Occipital lobe (tissue), 2 donors: ENCODE measurements around the gene FCMR. TPM values are rescaled to one million over a fixed set of nuclear protein-coding genes. Genes with fewer than 3 reads are reported as not detected.
"Not testable (repeated sequence)": the region's sequence is repeated elsewhere in the genome, so short reads cannot be mapped to it uniquely, and the experiment has no call there.

ENCODE experiments used
- DNase-seq: peaks from one replicate; lab custom pipeline; 2025; lab: John Stamatoyannopoulos, UW
- total RNA-seq: library from RNA; depleted of rRNA; stranded (reverse); fragments of >200 nt; gene quantifications from one replicate; pipeline ENCODE4 v1.2.3, GENCODE V29; 2014

Gene FCMR
- total RNA-seq, 1 donor from 2014 or later: 0.47 TPM

DNA sequence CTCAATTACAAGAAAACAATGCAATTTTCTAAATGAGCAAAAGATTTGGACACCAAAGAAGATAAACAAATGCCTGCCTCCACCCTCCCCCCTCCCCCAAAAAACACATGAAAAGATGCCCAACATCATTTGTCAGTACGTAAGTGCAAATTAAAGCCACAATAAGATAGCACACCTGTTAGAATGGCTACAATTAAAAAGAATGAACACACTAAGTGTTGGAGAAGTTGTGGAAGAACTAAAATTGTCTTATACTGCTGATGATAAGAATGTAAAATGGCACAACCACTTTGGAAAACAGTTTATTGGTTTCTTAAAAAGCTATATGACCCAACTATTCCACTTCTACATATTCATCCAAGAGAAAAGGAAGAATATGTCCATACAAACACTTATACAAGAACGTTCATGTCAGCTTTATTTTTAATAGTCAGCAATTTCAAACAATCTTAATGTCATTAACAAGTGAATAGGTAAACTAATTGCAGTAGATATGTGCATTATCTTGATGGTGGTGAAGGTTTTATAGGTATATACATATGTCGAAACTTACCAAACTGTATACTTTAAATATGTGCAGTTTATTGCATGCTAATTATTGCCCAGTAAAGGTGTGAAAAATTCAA is 45.9 kb downstream of the FCMR start:
- DNase-seq: no peak

GRCh38 chr1:206873603-206874188 is 48.0 kb downstream of the FCMR start:
- DNase-seq: no peak

DNA sequence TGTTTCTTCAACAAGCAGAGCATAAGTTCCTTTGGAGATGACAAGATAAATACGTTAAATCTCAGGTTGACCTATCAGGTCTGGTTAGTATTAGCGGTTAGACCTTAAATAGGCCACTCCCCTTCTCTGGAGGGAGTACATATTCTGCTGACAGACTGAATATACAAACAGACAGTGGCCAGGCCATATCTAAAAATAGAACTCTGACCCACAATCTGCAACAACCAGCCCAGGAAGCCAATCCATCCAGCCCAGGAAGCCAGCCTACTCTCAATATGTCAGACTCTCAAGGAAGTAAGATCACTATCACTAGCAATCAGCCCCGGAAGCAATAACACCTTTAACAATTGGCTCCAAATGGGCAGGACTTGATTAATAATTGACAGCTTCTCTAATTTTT is 49.6 kb downstream of the FCMR start:
- DNase-seq: no peak

DNA sequence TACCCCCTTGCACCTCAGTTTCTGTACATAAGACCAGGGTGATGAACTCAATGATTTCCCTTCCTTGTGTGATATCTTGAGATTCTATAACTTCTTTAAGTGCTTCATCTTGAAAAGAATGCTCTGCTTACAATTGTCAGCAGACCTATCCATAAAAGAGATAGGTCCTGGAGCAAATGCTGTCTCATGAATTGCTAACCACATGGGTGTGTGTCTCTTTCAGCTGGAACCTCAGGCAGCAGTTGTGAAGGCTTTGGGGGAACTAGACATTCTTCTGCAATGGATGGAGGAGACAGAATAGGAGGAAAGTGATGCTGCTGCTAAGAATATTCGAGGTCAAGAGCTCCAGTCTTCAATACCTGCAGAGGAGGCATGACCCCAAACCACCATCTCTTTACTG is 53.5 kb downstream of the FCMR start:
- DNase-seq: no peak

- no peak for DNase-seq
These were observed 54.0 kb downstream of the FCMR start for GRCh38 chr1:206867716-206868115.

DNA sequence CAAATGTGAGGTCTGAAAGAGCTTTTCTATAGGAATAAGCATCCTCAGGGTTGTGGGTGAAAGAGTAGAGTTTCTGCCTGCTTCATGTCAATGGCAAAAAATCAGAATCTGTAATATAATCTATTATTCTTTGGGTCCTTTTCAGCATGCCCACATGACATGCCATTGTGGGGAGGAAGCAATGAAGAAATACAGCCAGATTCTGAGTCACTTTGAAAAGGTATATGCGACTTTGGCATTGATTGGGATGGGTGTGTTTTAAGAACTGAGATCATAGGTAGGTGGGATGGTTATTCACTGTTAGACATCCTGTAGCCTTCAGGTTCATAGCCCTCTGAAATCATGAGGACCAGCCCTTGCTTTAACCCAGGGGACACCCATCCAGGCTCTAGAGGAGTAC is 54.5 kb downstream of the FCMR start:
- no peak for DNase-seq

GRCh38 chr1:206866062-206866461 is 55.7 kb downstream of the FCMR start:
- no peak for DNase-seq

DNA sequence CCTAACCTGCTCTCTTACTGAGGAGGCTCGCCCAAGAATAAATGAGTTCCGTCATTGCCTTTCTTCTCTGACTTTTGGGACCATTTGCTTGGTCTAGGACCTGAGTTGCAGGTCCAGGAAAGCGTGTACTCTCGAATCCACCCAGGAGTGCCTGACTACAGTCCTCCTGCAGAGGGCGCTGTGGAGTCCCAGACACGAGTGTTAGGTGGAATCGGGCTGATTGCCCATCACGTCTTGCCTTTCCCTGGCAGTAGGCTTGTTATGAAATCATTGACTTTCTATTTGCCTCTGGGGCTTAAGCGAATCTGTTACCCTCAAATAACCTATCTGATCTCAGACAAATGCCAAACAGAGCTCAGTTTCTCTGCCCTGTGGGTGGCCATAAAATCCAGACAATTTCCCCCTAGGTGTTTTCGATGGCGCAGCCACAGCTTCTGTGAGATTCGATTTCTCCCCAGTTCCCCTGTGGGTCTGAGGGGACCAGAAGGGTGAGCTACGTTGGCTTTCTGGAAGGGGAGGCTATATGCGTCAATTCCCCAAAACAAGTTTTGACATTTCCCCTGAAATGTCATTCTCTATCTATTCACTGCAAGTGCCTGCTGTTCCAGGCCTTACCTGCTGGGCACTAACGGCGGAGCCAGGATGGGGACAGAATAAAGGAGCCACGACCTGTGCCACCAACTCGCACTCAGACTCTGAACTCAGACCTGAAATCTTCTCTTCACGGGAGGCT is 56.6 kb downstream of the FCMR start, which contains the start of gene IL20:
TSS of gene IL20 (plus strand) at position 685 of the 733 bp plus-strand sequence. CDS start 230 bp downstream, outside the sequence.
- DNase-seq: no peak

DNA sequence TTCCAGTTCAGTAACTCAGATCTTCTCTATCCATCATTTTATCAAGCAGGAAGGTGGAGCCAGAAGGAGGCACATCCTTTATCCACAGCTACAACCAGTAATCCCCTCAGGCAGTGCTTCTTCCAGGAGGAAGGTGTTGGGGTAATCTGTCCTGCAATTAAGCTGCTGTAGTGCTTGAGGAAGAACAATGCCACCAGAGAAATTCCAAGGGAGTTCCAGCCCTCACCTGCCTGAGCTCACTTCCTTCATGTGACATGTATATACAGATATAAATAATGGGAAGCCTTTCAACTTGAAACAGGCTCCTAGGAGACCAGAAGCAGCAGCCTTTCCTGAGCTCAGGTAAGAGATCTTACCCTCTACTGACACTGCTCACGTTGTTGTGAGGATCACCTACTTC is 58.5 kb downstream of the FCMR start:
- no peak for DNase-seq

GRCh38 chr1:206860165-206860564 is 61.6 kb downstream of the FCMR start:
- no peak for DNase-seq

DNA sequence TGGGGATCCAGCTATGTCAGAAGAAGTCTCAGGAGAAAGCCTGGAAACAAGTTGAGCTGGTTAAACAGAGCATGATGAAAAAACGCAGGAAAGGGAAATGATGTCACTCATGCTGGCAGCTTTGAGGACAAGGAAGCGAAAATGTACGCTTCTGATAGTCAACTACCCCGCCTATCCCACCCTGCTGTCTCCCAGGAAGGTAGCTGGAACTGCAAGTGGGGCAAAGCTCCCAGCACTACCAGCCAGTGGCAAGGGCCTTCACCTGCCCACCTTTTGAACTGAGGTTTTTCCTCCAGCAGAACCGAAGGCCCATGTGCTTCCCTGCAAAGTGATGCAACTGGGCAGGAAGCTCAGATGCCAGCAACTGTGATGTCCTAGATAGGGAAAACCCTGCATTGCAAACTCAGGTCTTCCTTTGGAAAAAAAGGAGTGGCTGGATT is 62.6 kb downstream of the FCMR start:
- DNase-seq: no peak

DNA sequence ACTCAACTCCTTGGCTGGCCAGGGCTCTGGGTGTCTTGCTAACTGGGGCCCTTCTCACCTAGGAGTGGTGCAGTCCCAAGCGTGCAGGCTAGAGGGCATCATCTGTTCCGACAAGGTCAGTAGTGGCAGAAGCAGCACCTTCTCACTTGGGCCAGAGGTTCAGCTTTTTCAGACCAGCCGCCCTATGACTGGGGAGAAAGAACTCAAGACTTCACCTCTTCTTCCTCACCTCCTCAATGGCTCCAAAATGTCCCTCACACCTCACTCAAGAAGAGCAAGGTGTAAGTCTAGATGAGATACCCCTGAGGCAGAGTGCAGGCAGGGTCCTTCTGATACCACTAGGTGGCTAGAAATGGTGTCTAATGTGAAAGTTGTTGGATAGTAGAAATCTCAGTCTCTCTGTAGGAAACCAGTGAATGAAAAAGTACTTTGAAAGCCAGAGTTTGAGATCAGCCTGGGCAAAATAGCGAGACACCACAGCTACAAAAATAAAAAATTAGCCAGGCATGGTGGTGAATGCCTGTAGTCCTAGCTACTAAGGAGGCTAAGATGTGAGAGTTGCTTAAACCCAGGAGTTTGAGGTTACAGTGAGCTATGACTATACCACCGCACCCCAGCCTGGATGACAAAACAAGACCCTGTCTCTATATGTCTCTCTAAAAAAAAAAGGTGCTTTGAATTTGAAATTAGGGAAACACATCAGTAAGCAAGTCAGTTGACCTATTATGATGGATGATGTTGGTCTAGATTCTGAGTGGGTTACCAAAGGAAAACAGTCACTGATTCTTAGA is 64.9 kb downstream of the FCMR start:
- DNase-seq: no peak

- no peak for DNase-seq
These were observed 65.9 kb downstream of the FCMR start for GRCh38 chr1:206855859-206856258.

- DNase-seq: no peak
These were observed 67.2 kb downstream of the FCMR start for GRCh38 chr1:206854401-206855129.

GRCh38 chr1:206853696-206854095 is 68.0 kb downstream of the FCMR start:
- DNase-seq: not testable (repeated sequence)

Other genes with a start within 250 kb of the FCMR start
- 8.1 TPM for gene MAPKAPK2, start 237.0 kb downstream of the FCMR start, total RNA-seq
- not detected for gene IL19, start 151.2 kb downstream of the FCMR start, total RNA-seq
- not detected for gene IL10, start 149.4 kb downstream of the FCMR start, total RNA-seq
- 0.47 TPM for gene IL20, start 56.3 kb downstream of the FCMR start, total RNA-seq
- not detected for gene IL24, start 24.5 kb downstream of the FCMR start, total RNA-seq
- not detected for gene PIGR, start 24.5 kb upstream of the FCMR start, total RNA-seq
- not detected for gene FCAMR, start 48.5 kb upstream of the FCMR start, total RNA-seq
- gene C1orf116, start 110.8 kb upstream of the FCMR start, total RNA-seq: not detected
- 24.5 TPM for gene YOD1, start 129.3 kb upstream of the FCMR start, total RNA-seq
- gene PFKFB2, start 131.3 kb upstream of the FCMR start, total RNA-seq: 13.6 TPM
- not detected for gene C4BPB, start 166.9 kb upstream of the FCMR start, total RNA-seq
- gene C4BPA, start 182.3 kb upstream of the FCMR start, total RNA-seq: not detected